Measurements from ENCODE around the gene WDR45B. TPM values are rescaled to one million over a fixed set of nuclear protein-coding genes. Genes with fewer than 3 reads are reported as not detected.

WDR45B gene
- total and polyA plus RNA-seq, 9 donors = 51.9 to 71.6 (median 62.2) TPM

Other genes starting within 250 kb of the WDR45B start
- 12.9 TPM for gene HEXD, start 230.1 kb downstream of the WDR45B start, total RNA-seq
- gene HEXD, start 230.1 kb downstream of the WDR45B start, polyA plus RNA-seq (ENCODE audit: insufficient read depth in 1 of 8, insufficient read length in 8 of 8, low replicate concordance in 1 of 8) = 10 to 100 TPM; 16.2 to 29.7 (median 21.2) TPM
- gene OGFOD3, start 229.9 kb downstream of the WDR45B start, total RNA-seq = 21.5 TPM
- gene OGFOD3, start 229.9 kb downstream of the WDR45B start, polyA plus RNA-seq (ENCODE audit: insufficient read depth in 1 of 8, insufficient read length in 8 of 8, low replicate concordance in 1 of 8) = 10 to 100 TPM; 17.2 to 25.9 (median 23.4) TPM
- gene CYBC1, start 197.7 kb downstream of the WDR45B start, total RNA-seq = 28.9 TPM
- gene CYBC1, start 197.7 kb downstream of the WDR45B start, polyA plus RNA-seq (ENCODE audit: insufficient read depth in 1 of 8, insufficient read length in 8 of 8, low replicate concordance in 1 of 8) = 10 to 100 TPM; 30.7 to 53.5 (median 35.2) TPM
- 32.1 TPM for gene NARF, start 189.7 kb downstream of the WDR45B start, total RNA-seq
- gene NARF, start 189.7 kb downstream of the WDR45B start, polyA plus RNA-seq (ENCODE audit: insufficient read depth in 1 of 8, insufficient read length in 8 of 8, low replicate concordance in 1 of 8) = 10 to 100 TPM; 50.3 to 77.5 (median 56.2) TPM
- 31.8 TPM for gene FOXK2, start 128.7 kb downstream of the WDR45B start, total RNA-seq
- gene FOXK2, start 128.7 kb downstream of the WDR45B start, polyA plus RNA-seq (ENCODE audit: insufficient read depth in 1 of 8, insufficient read length in 8 of 8, low replicate concordance in 1 of 8) = 10 to 100 TPM; 33.5 to 47.3 (median 39.1) TPM
- gene RAB40B, start 50.3 kb upstream of the WDR45B start, total RNA-seq = 28.2 TPM
- gene RAB40B, start 50.3 kb upstream of the WDR45B start, polyA plus RNA-seq (ENCODE audit: insufficient read depth in 1 of 8, insufficient read length in 8 of 8, low replicate concordance in 1 of 8) = 10 to 100 TPM; 43.9 to 68.2 (median 50.3) TPM
- 17.6 TPM for gene FN3KRP, start 68.3 kb upstream of the WDR45B start, total RNA-seq
- 10 to 100 TPM; 30.1 to 39.5 (median 35.1) TPM for gene FN3KRP, start 68.3 kb upstream of the WDR45B start, polyA plus RNA-seq (ENCODE audit: insufficient read depth in 1 of 8, insufficient read length in 8 of 8, low replicate concordance in 1 of 8)
- gene FN3K, start 87.2 kb upstream of the WDR45B start, total RNA-seq = 4.9 TPM
- 10 to 100 TPM; 13.3 to 33.2 (median 17.9) TPM for gene FN3K, start 87.2 kb upstream of the WDR45B start, polyA plus RNA-seq (ENCODE audit: insufficient read depth in 1 of 8, insufficient read length in 8 of 8, low replicate concordance in 1 of 8)
- gene TBCD, start 103.6 kb upstream of the WDR45B start, total RNA-seq = 47.8 TPM
- 10 to 100 TPM; 52.0 to 77.4 (median 65.0) TPM for gene TBCD, start 103.6 kb upstream of the WDR45B start, polyA plus RNA-seq (ENCODE audit: insufficient read depth in 1 of 8, insufficient read length in 8 of 8, low replicate concordance in 1 of 8)
- 0.04 TPM for gene ZNF750, start 191.6 kb upstream of the WDR45B start, total RNA-seq
- gene ZNF750, start 191.6 kb upstream of the WDR45B start, polyA plus RNA-seq (ENCODE audit: insufficient read depth in 1 of 8, insufficient read length in 8 of 8, low replicate concordance in 1 of 8) = 1 to 10 TPM in 1 of 8 donors, under 1 TPM in 7; 0.11 to 4.8 (median 0.40) TPM